RWPE2 (cell line): ENCODE results near the gene CCNG1.

Experiments used
- ATAC-seq: fragments of 200-7000 bp; cut with Tn5 transposase; 3 replicates; pipeline ENCODE4 v1.9.1; 2021; ENCODE audit warnings: low read depth
- DNase-seq: peaks from one replicate; pipeline ENCODE4 v3.0.0-alpha.2; 2020; ENCODE audit warnings: low spot score
- H3K27ac ChIP-seq: fragments of 450-650 bp; 2 replicates; pipeline ENCODE4 v1.5.1; 2017; ENCODE audit warnings: mild to moderate bottlenecking; ENCODE audit not compliant: poor library complexity, severe bottlenecking
- H3K27me3 ChIP-seq: fragments of 250-450 bp; sonication (Bioruptor Pico); 2 replicates; pipeline ENCODE4 v1.5.1; 2021; ENCODE audit warnings: mild to moderate bottlenecking, moderate library complexity; ENCODE audit not compliant: insufficient read depth, poor library complexity, severe bottlenecking
- H3K36me3 ChIP-seq: fragments of 250-450 bp; sonication (Bioruptor Pico); 2 replicates; pipeline ENCODE4 v1.5.1; 2020; ENCODE audit warnings: low read depth, mild to moderate bottlenecking, moderate library complexity
- H3K4me1 ChIP-seq: fragments of 250-450 bp; sonication (Bioruptor Pico); 2 replicates; pipeline ENCODE4 v1.5.1; 2021; ENCODE audit warnings: mild to moderate bottlenecking, moderate library complexity; ENCODE audit not compliant: insufficient read depth, poor library complexity, severe bottlenecking
- H3K4me3 ChIP-seq: fragments of 250-450 bp; sonication (Bioruptor Pico); 2 replicates; pipeline ENCODE4 v1.5.1; 2021; ENCODE audit warnings: mild to moderate bottlenecking, moderate library complexity; ENCODE audit not compliant: severe bottlenecking
- H3K9me3 ChIP-seq: fragments of 250-450 bp; sonication (Bioruptor Pico); 2 replicates; pipeline ENCODE4 v1.5.1; 2021; ENCODE audit warnings: mild to moderate bottlenecking, moderate library complexity; ENCODE audit not compliant: severe bottlenecking
- TF ChIP-seq, protein P1 (sequence below): fragments of 450-650 bp; IDR thresholded peaks from one replicate; pipeline ENCODE4 v1.5.1; 2017; ENCODE audit warnings: mild to moderate bottlenecking, moderate library complexity; ENCODE audit not compliant: poor library complexity, severe bottlenecking

The CCNG1 gene

DNA sequence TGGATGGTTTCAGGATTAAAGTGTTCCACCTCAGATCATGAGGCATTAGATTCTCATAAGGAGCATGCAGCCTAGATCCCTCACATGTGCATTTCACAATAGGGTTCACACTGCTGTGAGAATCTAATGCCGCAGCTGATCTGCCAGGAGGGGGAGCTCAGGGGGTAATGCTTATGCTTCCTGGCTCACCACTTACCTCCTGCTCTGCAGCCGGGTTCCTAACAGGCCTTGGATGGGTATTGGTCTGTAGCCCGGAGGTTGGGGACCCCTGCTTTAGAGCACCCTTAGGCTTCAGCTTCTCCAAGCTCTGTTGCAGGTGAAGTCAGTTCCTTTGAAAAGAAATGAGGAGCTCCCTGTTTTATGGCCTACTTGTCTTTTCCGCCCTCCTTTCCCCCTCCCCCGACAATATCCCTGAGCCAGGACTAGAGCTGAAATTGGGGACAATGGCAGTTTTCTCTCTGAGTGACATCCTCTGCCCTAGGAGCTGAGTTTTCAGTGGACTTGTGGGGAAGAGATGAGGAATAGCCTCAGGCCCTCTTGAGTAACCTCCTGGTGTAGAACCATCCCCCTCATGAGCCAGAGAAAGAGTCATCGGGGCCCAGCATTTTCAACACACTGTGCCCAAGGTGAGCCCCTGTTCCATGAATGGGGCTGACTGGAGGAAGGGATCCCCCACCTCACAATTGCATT lies 51.8 kb downstream of the CCNG1 start:
- no peaks in the 10 kb centered on the region for H3K27me3 ChIP-seq
- H3K4me3 ChIP-seq: no peak overlapping the region
- no peak overlapping the region for H3K27ac ChIP-seq
- ATAC-seq (peak; percentile 52; the same call in 1 of the 3 replicates), DNase-seq (no peak)
- no peaks in the 10 kb centered on the region for H3K4me1 ChIP-seq
- TF ChIP-seq, protein P1, sequence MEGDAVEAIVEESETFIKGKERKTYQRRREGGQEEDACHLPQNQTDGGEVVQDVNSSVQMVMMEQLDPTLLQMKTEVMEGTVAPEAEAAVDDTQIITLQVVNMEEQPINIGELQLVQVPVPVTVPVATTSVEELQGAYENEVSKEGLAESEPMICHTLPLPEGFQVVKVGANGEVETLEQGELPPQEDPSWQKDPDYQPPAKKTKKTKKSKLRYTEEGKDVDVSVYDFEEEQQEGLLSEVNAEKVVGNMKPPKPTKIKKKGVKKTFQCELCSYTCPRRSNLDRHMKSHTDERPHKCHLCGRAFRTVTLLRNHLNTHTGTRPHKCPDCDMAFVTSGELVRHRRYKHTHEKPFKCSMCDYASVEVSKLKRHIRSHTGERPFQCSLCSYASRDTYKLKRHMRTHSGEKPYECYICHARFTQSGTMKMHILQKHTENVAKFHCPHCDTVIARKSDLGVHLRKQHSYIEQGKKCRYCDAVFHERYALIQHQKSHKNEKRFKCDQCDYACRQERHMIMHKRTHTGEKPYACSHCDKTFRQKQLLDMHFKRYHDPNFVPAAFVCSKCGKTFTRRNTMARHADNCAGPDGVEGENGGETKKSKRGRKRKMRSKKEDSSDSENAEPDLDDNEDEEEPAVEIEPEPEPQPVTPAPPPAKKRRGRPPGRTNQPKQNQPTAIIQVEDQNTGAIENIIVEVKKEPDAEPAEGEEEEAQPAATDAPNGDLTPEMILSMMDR: peak; percentile 41
- peaks cover 84% of the 10 kb centered on the region for H3K36me3 ChIP-seq
- H3K9me3 ChIP-seq: no peaks in the 10 kb centered on the region

DNA sequence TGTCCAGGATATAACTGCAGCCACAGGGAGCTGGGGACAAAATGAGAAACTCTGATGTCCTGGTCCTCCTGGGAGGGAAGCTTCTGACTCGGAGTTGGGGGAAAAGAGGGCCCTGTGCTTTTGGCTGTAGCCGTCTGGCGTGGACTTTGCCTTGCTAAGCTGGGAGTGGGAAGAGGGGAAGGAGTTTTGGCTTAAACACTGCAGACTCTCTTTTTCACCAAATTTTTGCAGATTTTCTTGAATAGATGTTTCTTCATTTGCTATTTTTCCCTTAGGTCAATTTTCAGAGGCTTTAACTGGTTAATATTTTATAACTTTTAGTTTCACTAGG lies 52.3 kb downstream of the CCNG1 start:
- H3K4me1 ChIP-seq: no peaks in the 10 kb centered on the region
- TF ChIP-seq, protein P1: no peak
- H3K27me3 ChIP-seq: no peaks in the 10 kb centered on the region
- H3K36me3 ChIP-seq: peaks cover 79% of the 10 kb centered on the region
- DNase-seq (no peak), ATAC-seq (no peak)
- H3K4me3 ChIP-seq: no peak overlapping the region
- no peak overlapping the region for H3K27ac ChIP-seq
- H3K9me3 ChIP-seq: no peaks in the 10 kb centered on the region
